ENCODE results near the gene RIPOR3. TPM values are rescaled to one million over a fixed set of nuclear protein-coding genes. Genes with fewer than 3 reads are reported as not detected.

The RIPOR3 gene
- total RNA-seq, 2 experiments from 2014 or later, result 0.53 TPM; not detected in 1

GRCh38 chr20:50586531-50587232 lies 104.7 kb downstream of the RIPOR3 start:
- H3K36me3 ChIP-seq (ENCODE audit: insufficient read depth, low read length), result peaks cover 15% of the 10 kb centered on the region; the same call in 1 of the 2 replicates
- POLR2A ChIA-PET, result interaction anchor here (0.5 to 1.0 kb wide), 3 partner anchors 37 to 118 kb away, joined by 3 to 8 read pairs (median 4); no protein-coding TSS in a partner anchor
- no TSS peak for BruUV-seq (replicated peaks)

GRCh38 chr20:50585678-50586077 lies 105.7 kb downstream of the RIPOR3 start:
- BruUV-seq (replicated peaks), result no TSS peak
- peaks cover 24% of the 10 kb centered on the region; the same call in 1 of the 2 replicates for H3K36me3 ChIP-seq (ENCODE audit: insufficient read depth, low read length)
- TF ChIP-seq EZH2phosphoT487 (IDR thresholded peaks at IDR 0.05; ENCODE audit: borderline replicate concordance, low read depth, low read length) (no peak), CTCF (conservative IDR thresholded peaks at IDR 0.05; ENCODE audit: low read length) (no peak)

More at GRCh38 chr20:50586531-50587232, 104.7 kb downstream of the RIPOR3 start:
- Histone ChIP-seq H3K4me3 (ENCODE audit: low read depth, low read length, poor library complexity, severe bottlenecking) (no peak overlapping the region), H3K9me3 (ENCODE audit: low read length) (no peaks in the 10 kb centered on the region), H2AFZ (ENCODE audit: low read length) (no peak overlapping the region), H3K79me2 (ENCODE audit: insufficient read depth, low read depth, low read length) (no peaks in the 10 kb centered on the region), H4K20me1 (ENCODE audit: insufficient read depth, low read length) (no peaks in the 10 kb centered on the region), H3K4me2 (ENCODE audit: low read length) (no peak overlapping the region), H3K27ac (ENCODE audit: low read depth, low read length, poor library complexity, severe bottlenecking) (no peak overlapping the region), H3K9me2 (ENCODE audit: insufficient read depth, low read length) (no peaks in the 10 kb centered on the region), H3K4me1 (ENCODE audit: insufficient read depth, low read length, poor library complexity, severe bottlenecking) (peaks cover 19% of the 10 kb centered on the region)
- CTCF ChIA-PET (ENCODE audit: unreplicated experiment), result no interaction called here
- intact Hi-C loops (cut with micrococcal nuclease; ENCODE audit: unreplicated experiment), result no loop called here
- TF ChIP-seq EZH2phosphoT487 (IDR thresholded peaks at IDR 0.05; ENCODE audit: borderline replicate concordance, low read depth, low read length) (no peak), CTCF (conservative IDR thresholded peaks at IDR 0.05; ENCODE audit: low read length) (no peak)
- DNase-seq (ENCODE audit: low spot score), result no peak

GRCh38 chr20:50585214-50585613 lies 106.1 kb downstream of the RIPOR3 start:
- peaks cover 29% of the 10 kb centered on the region; the same call in 1 of the 2 replicates for H3K36me3 ChIP-seq (ENCODE audit: insufficient read depth, low read length)
- ChIA-PET POLR2A (no interaction called here), CTCF (ENCODE audit: unreplicated experiment) (no interaction called here)
- no peak overlapping the region for H3K4me2 ChIP-seq (ENCODE audit: low read length)
- BruUV-seq (replicated peaks), result no TSS peak
- H3K27ac ChIP-seq (ENCODE audit: low read depth, low read length, poor library complexity, severe bottlenecking), result no peak overlapping the region
- H4K20me1 ChIP-seq (ENCODE audit: insufficient read depth, low read length), result no peaks in the 10 kb centered on the region
- H3K9me2 ChIP-seq (ENCODE audit: insufficient read depth, low read length), result no peaks in the 10 kb centered on the region
- intact Hi-C loops (cut with micrococcal nuclease; ENCODE audit: unreplicated experiment), result no loop called here
- no peaks in the 10 kb centered on the region for H3K9me3 ChIP-seq (ENCODE audit: low read length)
- no peaks in the 10 kb centered on the region for H3K79me2 ChIP-seq (ENCODE audit: insufficient read depth, low read depth, low read length)
- H2AFZ ChIP-seq (ENCODE audit: low read length), result no peak overlapping the region
- DNase-seq (ENCODE audit: low spot score), result no peak
- no peak overlapping the region for H3K4me3 ChIP-seq (ENCODE audit: low read depth, low read length, poor library complexity, severe bottlenecking)
- TF ChIP-seq EZH2phosphoT487 (IDR thresholded peaks at IDR 0.05; ENCODE audit: borderline replicate concordance, low read depth, low read length) (no peak), CTCF (conservative IDR thresholded peaks at IDR 0.05; ENCODE audit: low read length) (no peak)
- peaks cover 27% of the 10 kb centered on the region for H3K4me1 ChIP-seq (ENCODE audit: insufficient read depth, low read length, poor library complexity, severe bottlenecking)

More at GRCh38 chr20:50585678-50586077, 105.7 kb downstream of the RIPOR3 start:
- intact Hi-C loops (cut with micrococcal nuclease; ENCODE audit: unreplicated experiment), result no loop called here
- no peak for DNase-seq (ENCODE audit: low spot score)
- no peak overlapping the region for H3K4me2 ChIP-seq (ENCODE audit: low read length)
- no peak overlapping the region for H3K4me3 ChIP-seq (ENCODE audit: low read depth, low read length, poor library complexity, severe bottlenecking)
- ChIA-PET CTCF (ENCODE audit: unreplicated experiment) (no interaction called here), POLR2A (interaction anchor here (1.0 kb wide), 1 partner anchor 117 kb away, joined by 8 read pairs; no protein-coding TSS in a partner anchor)
- H3K9me2 ChIP-seq (ENCODE audit: insufficient read depth, low read length), result no peaks in the 10 kb centered on the region
- no peaks in the 10 kb centered on the region for H3K9me3 ChIP-seq (ENCODE audit: low read length)
- no peaks in the 10 kb centered on the region for H3K79me2 ChIP-seq (ENCODE audit: insufficient read depth, low read depth, low read length)
- no peaks in the 10 kb centered on the region for H4K20me1 ChIP-seq (ENCODE audit: insufficient read depth, low read length)
- H2AFZ ChIP-seq (ENCODE audit: low read length), result no peak overlapping the region
- H3K4me1 ChIP-seq (ENCODE audit: insufficient read depth, low read length, poor library complexity, severe bottlenecking), result peaks cover 23% of the 10 kb centered on the region
- H3K27ac ChIP-seq (ENCODE audit: low read depth, low read length, poor library complexity, severe bottlenecking), result no peak overlapping the region

Measured in OCI-LY7 (cell line).